HG02763 (cell line): ENCODE data around the gene LAMB1.

Experiments used
- ATAC-seq: cut with Tn5 transposase; IDR thresholded peaks from one replicate; pipeline ENCODE4 v1.9.1; 2021; ENCODE audit warnings: mild to moderate bottlenecking, moderate library complexity; ENCODE audit not compliant: unreplicated experiment

Gene LAMB1

GRCh38 chr7:108018668-108019067 lies 15.7 kb upstream of the LAMB1 start:
- no peak for ATAC-seq

GRCh38 chr7:108017776-108018151 lies 14.8 kb upstream of the LAMB1 start:
- ATAC-seq: no peak

- no peak for ATAC-seq
These were observed 14.1 kb upstream of the LAMB1 start for GRCh38 chr7:108016841-108017775.

GRCh38 chr7:108015740-108016139 lies 12.8 kb upstream of the LAMB1 start:
- no peak for ATAC-seq

- ATAC-seq: no peak
These were observed 12.1 kb upstream of the LAMB1 start for GRCh38 chr7:108014747-108015682.

GRCh38 chr7:108014215-108014614 lies 11.3 kb upstream of the LAMB1 start:
- ATAC-seq: no peak

GRCh38 chr7:108012499-108013430 lies 9.8 kb upstream of the LAMB1 start:
- no peak for ATAC-seq

- ATAC-seq: no peak
These were observed 7.4 kb upstream of the LAMB1 start for GRCh38 chr7:108010377-108010776.

GRCh38 chr7:108009873-108010272 lies 6.9 kb upstream of the LAMB1 start:
- ATAC-seq: no peak

GRCh38 chr7:108008827-108009226 lies 5.9 kb upstream of the LAMB1 start:
- no peak for ATAC-seq

- no peak for ATAC-seq
These were observed 5.3 kb upstream of the LAMB1 start for GRCh38 chr7:108008240-108008639.

GRCh38 chr7:108007762-108008161 lies 4.8 kb upstream of the LAMB1 start:
- no peak for ATAC-seq

GRCh38 chr7:108007261-108007660 lies 4.3 kb upstream of the LAMB1 start:
- ATAC-seq: no peak

GRCh38 chr7:108004220-108005142 lies 1.5 kb upstream of the LAMB1 start:
- no peak for ATAC-seq

GRCh38 chr7:108003599-108003935 lies 606 bp upstream of the LAMB1 start:
- ATAC-seq: no peak

- ATAC-seq: no peak
These were observed 916 bp downstream of the LAMB1 start for GRCh38 chr7:108001764-108002725.

- ATAC-seq: no peak
These were observed 1.8 kb downstream of the LAMB1 start for GRCh38 chr7:108000875-108001763.
